HG03045 (cell line): ENCODE measurements around the gene TSPAN9.

Source experiments
- ATAC-seq: cut with Tn5 transposase; IDR thresholded peaks from one replicate; pipeline ENCODE4 v1.9.1; 2021; ENCODE audit warnings: mild to moderate bottlenecking, moderate library complexity; ENCODE audit not compliant: unreplicated experiment

TSPAN9 gene

GRCh38 chr12:3308063-3308462 is 230.9 kb downstream of the TSPAN9 start:
- no peak for ATAC-seq

GRCh38 chr12:3308609-3309008 is 231.4 kb downstream of the TSPAN9 start:
- ATAC-seq, result no peak

- no peak for ATAC-seq
Observed at GRCh38 chr12:3309805-3310204, 232.6 kb downstream of the TSPAN9 start.

GRCh38 chr12:3310271-3311026 is 233.3 kb downstream of the TSPAN9 start:
- ATAC-seq, result no peak

- ATAC-seq, result no peak
Observed at GRCh38 chr12:3311027-3311402, 233.8 kb downstream of the TSPAN9 start.

GRCh38 chr12:3311491-3312103 is 234.4 kb downstream of the TSPAN9 start:
- no peak for ATAC-seq

- ATAC-seq, result no peak
Observed at GRCh38 chr12:3313066-3313465, 235.9 kb downstream of the TSPAN9 start.

- ATAC-seq, result no peak
Observed at GRCh38 chr12:3313675-3314663, 236.8 kb downstream of the TSPAN9 start.

- no peak for ATAC-seq
Observed at GRCh38 chr12:3315201-3315661, 238.1 kb downstream of the TSPAN9 start.

- no peak for ATAC-seq
Observed at GRCh38 chr12:3316776-3317480, 239.7 kb downstream of the TSPAN9 start.

GRCh38 chr12:3317481-3317815 is 240.3 kb downstream of the TSPAN9 start:
- ATAC-seq, result no peak

GRCh38 chr12:3317841-3318501 is 240.8 kb downstream of the TSPAN9 start:
- ATAC-seq, result no peak

- ATAC-seq, result no peak
Observed at GRCh38 chr12:3319723-3320492, 242.7 kb downstream of the TSPAN9 start.

- ATAC-seq, result no peak
Observed at GRCh38 chr12:3320881-3321509, 243.8 kb downstream of the TSPAN9 start.

- ATAC-seq, result no peak
Observed at GRCh38 chr12:3321881-3322280, 244.7 kb downstream of the TSPAN9 start.

- no peak for ATAC-seq
Observed at GRCh38 chr12:3323002-3323685, 246.0 kb downstream of the TSPAN9 start.

GRCh38 chr12:3325736-3326135 is 248.6 kb downstream of the TSPAN9 start:
- ATAC-seq, result no peak

GRCh38 chr12:3326156-3326849 is 249.1 kb downstream of the TSPAN9 start:
- ATAC-seq, result no peak
